Colonic mucosa (tissue), 4 donors: Measurements from ENCODE around the gene DACT1. TPM values are rescaled to one million over a fixed set of nuclear protein-coding genes. Genes with fewer than 3 reads are reported as not detected.

Source experiments
- DNase-seq: peaks from one replicate; pipeline ENCODE4 v3.0.0-alpha.2; 2020
- H3K27ac ChIP-seq: fragments of 200-600 bp; one replicate; pipeline ENCODE4 v1.8.0; 2021
- H3K27me3 ChIP-seq: fragments of 200-600 bp; one replicate; pipeline ENCODE4 v1.8.0; 2021
- H3K36me3 ChIP-seq: fragments of 200-600 bp; one replicate; pipeline ENCODE4 v1.8.0; 2021
- H3K4me1 ChIP-seq: fragments of 200-600 bp; one replicate; pipeline ENCODE4 v1.8.0; 2021; ENCODE audit warnings: mild to moderate bottlenecking
- H3K4me3 ChIP-seq: fragments of 200-600 bp; one replicate; pipeline ENCODE4 v1.8.0; 2021
- H3K9ac ChIP-seq, 2 donors: one replicate each; pipeline ENCODE4 v1.7.0; 2013; ENCODE audit warnings: control low read depth in 2 of 2, low read depth in 2 of 2, low read length in 2 of 2
- H3K9me3 ChIP-seq: fragments of 200-600 bp; one replicate; pipeline ENCODE4 v1.8.0; 2021
- intact Hi-C: fragments of 100-400 bp; cut with DNase I; formaldehyde crosslinking; loops from one replicate; pipeline ENCODE4 v1.14.1; 2022
- total RNA-seq, 2 donors: library from RNA; stranded (reverse); fragmentation: NEBNext Ultra II Directional in 1 of 2; extraction: Animal tissue kit (Norgen Biotek cat#: 25700) in 1 of 2; gene quantifications; one replicate each; pipeline ENCODE4 v1.2.1, GENCODE V29; 2021
- TF ChIP-seq, protein P1 (sequence below): fragments of 200-600 bp; IDR thresholded peaks from one replicate; pipeline ENCODE4 v1.8.0; 2022; ENCODE audit warnings: antibody characterized with exemption, mild to moderate bottlenecking
- donor health status: healthy.
- donor health status: DM: no; HTN: no; CAD: no.
- donor health status: DM: no; HTN: no; CAD: no.

Gene DACT1
- total RNA-seq, 2 donors from 2014 or later = 1.5 to 4.9 TPM

- Histone ChIP-seq H3K9me3 (no peaks in the 10 kb centered on the region), H3K4me1 (no peaks in the 10 kb centered on the region), H3K4me3 (no peak overlapping the region), H3K27me3 (no peaks in the 10 kb centered on the region), H3K36me3 (no peaks in the 10 kb centered on the region), H3K9ac (no peak overlapping the region), H3K27ac (no peak overlapping the region)
- intact Hi-C loops = no loop called here
- TF ChIP-seq, protein P1, sequence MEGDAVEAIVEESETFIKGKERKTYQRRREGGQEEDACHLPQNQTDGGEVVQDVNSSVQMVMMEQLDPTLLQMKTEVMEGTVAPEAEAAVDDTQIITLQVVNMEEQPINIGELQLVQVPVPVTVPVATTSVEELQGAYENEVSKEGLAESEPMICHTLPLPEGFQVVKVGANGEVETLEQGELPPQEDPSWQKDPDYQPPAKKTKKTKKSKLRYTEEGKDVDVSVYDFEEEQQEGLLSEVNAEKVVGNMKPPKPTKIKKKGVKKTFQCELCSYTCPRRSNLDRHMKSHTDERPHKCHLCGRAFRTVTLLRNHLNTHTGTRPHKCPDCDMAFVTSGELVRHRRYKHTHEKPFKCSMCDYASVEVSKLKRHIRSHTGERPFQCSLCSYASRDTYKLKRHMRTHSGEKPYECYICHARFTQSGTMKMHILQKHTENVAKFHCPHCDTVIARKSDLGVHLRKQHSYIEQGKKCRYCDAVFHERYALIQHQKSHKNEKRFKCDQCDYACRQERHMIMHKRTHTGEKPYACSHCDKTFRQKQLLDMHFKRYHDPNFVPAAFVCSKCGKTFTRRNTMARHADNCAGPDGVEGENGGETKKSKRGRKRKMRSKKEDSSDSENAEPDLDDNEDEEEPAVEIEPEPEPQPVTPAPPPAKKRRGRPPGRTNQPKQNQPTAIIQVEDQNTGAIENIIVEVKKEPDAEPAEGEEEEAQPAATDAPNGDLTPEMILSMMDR = no peak
- DNase-seq = no peak
Measured at GRCh38 chr14:58662018-58662417, 24.3 kb downstream of the DACT1 start.

- no peak overlapping the region for H3K4me3 ChIP-seq
- H3K4me1 ChIP-seq = no peaks in the 10 kb centered on the region
- H3K27ac ChIP-seq = no peak overlapping the region
- intact Hi-C loops = no loop called here
- H3K27me3 ChIP-seq = no peaks in the 10 kb centered on the region
- H3K36me3 ChIP-seq = no peaks in the 10 kb centered on the region
- no peak for DNase-seq
- no peak overlapping the region for H3K9ac ChIP-seq
- no peaks in the 10 kb centered on the region for H3K9me3 ChIP-seq
- TF ChIP-seq, protein P1 = no peak
Measured at GRCh38 chr14:58662759-58663158, 25.0 kb downstream of the DACT1 start.

GRCh38 chr14:58663494-58664111, 25.8 kb downstream of the DACT1 start:
- no peaks in the 10 kb centered on the region for H3K27me3 ChIP-seq
- H3K4me3 ChIP-seq = no peak overlapping the region
- no peaks in the 10 kb centered on the region for H3K9me3 ChIP-seq
- TF ChIP-seq, protein P1 = no peak
- no peaks in the 10 kb centered on the region for H3K4me1 ChIP-seq
- no peak overlapping the region for H3K9ac ChIP-seq
- H3K27ac ChIP-seq = no peak overlapping the region
- intact Hi-C loops = no loop called here
- no peak for DNase-seq
- H3K36me3 ChIP-seq = no peaks in the 10 kb centered on the region

- Histone ChIP-seq H3K27me3 (no peaks in the 10 kb centered on the region), H3K9me3 (no peaks in the 10 kb centered on the region), H3K9ac (no peak overlapping the region), H3K4me1 (no peaks in the 10 kb centered on the region), H3K27ac (no peak overlapping the region), H3K36me3 (no peaks in the 10 kb centered on the region), H3K4me3 (no peak overlapping the region)
- DNase-seq = no peak
- intact Hi-C loops = no loop called here
- TF ChIP-seq, protein P1 = no peak
Measured at GRCh38 chr14:58665773-58666500, 28.2 kb downstream of the DACT1 start.

- no peaks in the 10 kb centered on the region for H3K4me1 ChIP-seq
- no peak overlapping the region for H3K9ac ChIP-seq
- TF ChIP-seq, protein P1 = no peak
- DNase-seq = no peak
- no peaks in the 10 kb centered on the region for H3K27me3 ChIP-seq
- no peak overlapping the region for H3K27ac ChIP-seq
- H3K36me3 ChIP-seq = no peaks in the 10 kb centered on the region
- H3K4me3 ChIP-seq = no peak overlapping the region
- intact Hi-C loops = no loop called here
- no peaks in the 10 kb centered on the region for H3K9me3 ChIP-seq
Measured at GRCh38 chr14:58666737-58667136, 29.0 kb downstream of the DACT1 start.
